Measurements from ENCODE around the gene PHACTR4.

PHACTR4 gene

GRCh38 chr1:28501925-28502324 is 132.4 kb downstream of the PHACTR4 start:
- H3K4me3 ChIP-seq (ENCODE audit: low read depth, low read length), result no peak overlapping the region
- no peak for TF ChIP-seq CTCF (IDR thresholded peaks at IDR 0.05; ENCODE audit: borderline replicate concordance, insufficient read depth, low read depth, low read length)

GRCh38 chr1:28503117-28503516 is 133.6 kb downstream of the PHACTR4 start:
- no peak for TF ChIP-seq CTCF (IDR thresholded peaks at IDR 0.05; ENCODE audit: borderline replicate concordance, insufficient read depth, low read depth, low read length)
- no peak overlapping the region for H3K4me3 ChIP-seq (ENCODE audit: low read depth, low read length)

GRCh38 chr1:28505406-28506187 is 136.1 kb downstream of the PHACTR4 start, which contains the start of gene RCC1:
Gene RCC1, plus strand, starts transcription at chr1:28506043. Its CDS starts 23,824 bp downstream, at chr1:28529867.
- no peak for TF ChIP-seq CTCF (IDR thresholded peaks at IDR 0.05; ENCODE audit: borderline replicate concordance, insufficient read depth, low read depth, low read length)
- H3K4me3 ChIP-seq (ENCODE audit: low read depth, low read length), result peak within 1 kb of the TSS; percentile 84

- H3K4me3 ChIP-seq (ENCODE audit: low read depth, low read length), result peak overlapping the region; percentile 84
- TF ChIP-seq CTCF (IDR thresholded peaks at IDR 0.05; ENCODE audit: borderline replicate concordance, insufficient read depth, low read depth, low read length), result no peak
Measured at GRCh38 chr1:28506907-28507246, 137.3 kb downstream of the PHACTR4 start.

GRCh38 chr1:28507247-28507645 is 137.7 kb downstream of the PHACTR4 start:
- peak overlapping the region; percentile 84 for H3K4me3 ChIP-seq (ENCODE audit: low read depth, low read length)
- TF ChIP-seq CTCF (IDR thresholded peaks at IDR 0.05; ENCODE audit: borderline replicate concordance, insufficient read depth, low read depth, low read length), result no peak

- TF ChIP-seq CTCF (IDR thresholded peaks at IDR 0.05; ENCODE audit: borderline replicate concordance, insufficient read depth, low read depth, low read length), result no peak
- H3K4me3 ChIP-seq (ENCODE audit: low read depth, low read length), result peak overlapping the region; percentile 84
Measured at GRCh38 chr1:28507646-28508434, 138.3 kb downstream of the PHACTR4 start.

- TF ChIP-seq CTCF (IDR thresholded peaks at IDR 0.05; ENCODE audit: borderline replicate concordance, insufficient read depth, low read depth, low read length), result no peak
- peak overlapping the region; percentile 84 for H3K4me3 ChIP-seq (ENCODE audit: low read depth, low read length)
Measured at GRCh38 chr1:28508435-28508754, 138.9 kb downstream of the PHACTR4 start.
